SK-N-SH (cell line): ENCODE results near the gene TMEM179B. TPM values are rescaled to one million over a fixed set of nuclear protein-coding genes. Genes with fewer than 3 reads are reported as not detected.

ENCODE experiments used
- CTCF ChIA-PET: fragments of 300-600, 350-600 bp; formaldehyde crosslinking; extraction: SDS; loops from one replicate; lab custom pipeline; 2021; lab: Yijun Ruan, JAX
- POLR2A ChIA-PET: fragments of 350-600 bp; sonication (Branson Sonifier 250); formaldehyde crosslinking; extraction: SDS; loops from one replicate; lab custom pipeline; 2020; ENCODE audit warnings: antibody characterized with exemption, inconsistent platforms; lab: Yijun Ruan, JAX
- DNase-seq: peaks from one replicate; pipeline ENCODE4 v3.0.0; 2012
- H2AFZ ChIP-seq: fragments of 200-600 bp; sonication (generic); 2 replicates; pipeline ENCODE4 v1.8.1; 2016; ENCODE audit warnings: antibody characterized with exemption, mild to moderate bottlenecking, low read depth
- H3F3A ChIP-seq: fragments of 200-600 bp; sonication (generic); replicated peaks from 2 replicates; pipeline ENCODE3; 2016; ENCODE audit warnings: antibody characterized with exemption, mild to moderate bottlenecking; ENCODE audit not compliant: insufficient read depth
- H3K27ac ChIP-seq, 2 experiments: fragments of 200-500 bp in 1 of 2; fragments of 200-600 bp in 1 of 2; sonication (Bioruptor generic) in 1 of 2; sonication (generic), shearing (Covaris generic) in 1 of 2; 2 replicates each; pipeline versions ENCODE4 v1.5.1 to v1.6.1; 2014 to 2016; ENCODE audit warnings: low read depth in 2 of 2, inconsistent platforms in 1 of 2, low read length in 1 of 2, mild to moderate bottlenecking in 1 of 2, mixed read lengths in 1 of 2
- H3K27me3 ChIP-seq: fragments of 200-600 bp; sonication (generic), shearing (Covaris generic); 2 replicates; pipeline ENCODE4 v1.6.1; 2016; ENCODE audit warnings: mixed run types; ENCODE audit not compliant: insufficient read depth
- H3K36me3 ChIP-seq, 2 experiments: fragments of 200-500 bp in 1 of 2; fragments of 200-600 bp in 1 of 2; sonication (Bioruptor generic) in 1 of 2; sonication (generic) in 1 of 2; replicated peaks in 1 of 2; 2 replicates each; pipeline versions ENCODE3 to v1.5.1; 2014 to 2016; ENCODE audit warnings: low read length in 1 of 2, mild to moderate bottlenecking in 1 of 2; ENCODE audit not compliant: insufficient read depth in 2 of 2, control insufficient read depth in 1 of 2
- H3K4me1 ChIP-seq, 2 experiments: fragments of 200-500 bp in 1 of 2; fragments of 200-600 bp in 1 of 2; sonication (Bioruptor generic) in 1 of 2; sonication (generic), shearing (Covaris generic) in 1 of 2; 2 replicates each; pipeline versions ENCODE4 v1.5.1 to v1.6.1; 2014 to 2016; ENCODE audit warnings: low read depth in 1 of 2, low read length in 1 of 2, mixed run types in 1 of 2; ENCODE audit not compliant: insufficient read depth in 2 of 2, control insufficient read depth in 1 of 2
- H3K4me2 ChIP-seq: fragments of 200-600 bp; sonication (generic), shearing (Covaris generic); 2 replicates; pipeline ENCODE4 v1.6.1; 2017; ENCODE audit warnings: mixed run types
- H3K4me3 ChIP-seq, 2 experiments: fragments of 200-500 bp in 1 of 2; fragments of 200-600 bp in 1 of 2; sonication (Bioruptor generic) in 1 of 2; sonication (generic), shearing (Covaris generic) in 1 of 2; 2 replicates each; pipeline versions ENCODE4 v1.5.1 to v1.8.1; 2014 to 2016; ENCODE audit warnings: low read depth in 2 of 2, inconsistent platforms in 1 of 2, low read length in 1 of 2, mild to moderate bottlenecking in 1 of 2, mixed read lengths in 1 of 2, moderate library complexity in 1 of 2
- H3K79me2 ChIP-seq: fragments of 200-600 bp; sonication (generic); 2 replicates; pipeline ENCODE4 v1.8.1; 2017; ENCODE audit warnings: mild to moderate bottlenecking; ENCODE audit not compliant: insufficient read depth
- H3K9ac ChIP-seq: fragments of 200-600 bp; sonication (generic); 2 replicates; pipeline ENCODE4 v1.6.1; 2017; ENCODE audit warnings: mixed run types
- H3K9me2 ChIP-seq: fragments of 200-600 bp; sonication (generic); 2 replicates; pipeline ENCODE4 v1.6.1; 2017; ENCODE audit warnings: mixed run types
- H3K9me3 ChIP-seq: fragments of 200-600 bp; sonication (generic); 2 replicates; pipeline ENCODE4 v1.6.1; 2017; ENCODE audit warnings: mixed run types, mild to moderate bottlenecking, moderate library complexity
- H4K20me1 ChIP-seq: fragments of 200-600 bp; sonication (generic); 2 replicates; pipeline ENCODE4 v1.6.1; 2017; ENCODE audit warnings: mild to moderate bottlenecking, mixed run types; ENCODE audit not compliant: insufficient read depth
- CHD2 ChIP-seq: fragments of 150-350 bp; IDR thresholded peaks from 2 replicates; pipeline ENCODE4 v1.6.1; 2018; ENCODE audit warnings: low read length; ENCODE audit not compliant: partially characterized antibody
- ELF1 ChIP-seq: IDR thresholded peaks from 2 replicates; pipeline ENCODE4 v1.4.0; 2012
- EP300 ChIP-seq, 2 experiments: IDR thresholded peaks; 2 replicates each; pipeline versions ENCODE4 v1.4.0 to v1.6.1; 2012; ENCODE audit warnings: borderline replicate concordance in 1 of 2, low read depth in 1 of 2, low read length in 1 of 2
- FOXJ3 ChIP-seq: sonication (generic); formaldehyde crosslinking; IDR thresholded peaks from 2 replicates; pipeline ENCODE4 v1.5.1; 2020; ENCODE audit warnings: mild to moderate bottlenecking, missing genetic modification reagents
- FOXM1 ChIP-seq: IDR thresholded peaks from 2 replicates; pipeline ENCODE4 v1.4.0; 2012; ENCODE audit warnings: low read depth, mild to moderate bottlenecking
- GABPA ChIP-seq: IDR thresholded peaks from 2 replicates; pipeline ENCODE4 v1.4.0; 2012; ENCODE audit warnings: low read depth, mild to moderate bottlenecking
- GATA2 ChIP-seq: sonication (generic); formaldehyde crosslinking; IDR thresholded peaks from 2 replicates; pipeline ENCODE4 v1.5.0; 2020; ENCODE audit warnings: mild to moderate bottlenecking, missing genetic modification reagents
- JUND ChIP-seq: IDR thresholded peaks from 2 replicates; pipeline ENCODE4 v1.4.0; 2012
- MEF2A ChIP-seq: IDR thresholded peaks from 2 replicates; pipeline ENCODE4 v1.4.0; 2012; ENCODE audit warnings: low read depth, borderline replicate concordance
- MXI1 ChIP-seq: IDR thresholded peaks from 2 replicates; pipeline ENCODE4 v1.6.1; 2012; ENCODE audit warnings: mild to moderate bottlenecking, low read depth, low read length, improper control_type of control experiment
- NFIC ChIP-seq: IDR thresholded peaks from 2 replicates; pipeline ENCODE4 v1.4.0; 2012; ENCODE audit warnings: borderline replicate concordance
- PBX3 ChIP-seq: IDR thresholded peaks from 2 replicates; pipeline ENCODE4; 2012
- POLR2AphosphoS5 ChIP-seq: IDR thresholded peaks from 2 replicates; pipeline ENCODE4 v1.6.1; 2012; ENCODE audit warnings: low read depth, low read length
- RAD21 ChIP-seq: IDR thresholded peaks from 2 replicates; pipeline ENCODE4 v1.6.1; 2012; ENCODE audit warnings: mild to moderate bottlenecking, low read length
- RXRA ChIP-seq: IDR thresholded peaks from 2 replicates; pipeline ENCODE4 v1.4.0; 2012; ENCODE audit warnings: low read depth, mild to moderate bottlenecking, borderline replicate concordance
- SIN3A ChIP-seq: IDR thresholded peaks from 2 replicates; pipeline ENCODE4 v1.6.1; 2012; ENCODE audit warnings: low read depth, mild to moderate bottlenecking, low read length, moderate library complexity, borderline replicate concordance
- SMC3 ChIP-seq: IDR thresholded peaks from 2 replicates; pipeline ENCODE4 v1.6.1; 2012; ENCODE audit warnings: low read depth, low read length, improper control_type of control experiment
- TAF1 ChIP-seq: IDR thresholded peaks from 2 replicates; pipeline ENCODE4 v1.6.1; 2012; ENCODE audit warnings: low read depth, mild to moderate bottlenecking, low read length, moderate library complexity, borderline replicate concordance
- TCF12 ChIP-seq: IDR thresholded peaks from 2 replicates; pipeline ENCODE4 v1.4.0; 2012
- USF2 ChIP-seq: fragments of 150-350 bp; IDR thresholded peaks from 2 replicates; pipeline ENCODE4 v1.6.1; 2017; ENCODE audit warnings: antibody characterized with exemption, low read length, low read depth, borderline replicate concordance
- YY1 ChIP-seq: IDR thresholded peaks from 2 replicates; pipeline ENCODE4 v1.4.0; 2012; ENCODE audit warnings: low read depth, mild to moderate bottlenecking
- WGBS: methylation state at CpG from one replicate; pipeline ENCODE4 v1.1.6; 2017; ENCODE audit warnings: low lambda C conversion rate; 5-methylcytosine and 5-hydroxymethylcytosine counted together
- polyA plus RNA-seq, 3 experiments: library from polyadenylated mRNA; depleted of rRNA; stranded (reverse); fragments of >200 nt; gene quantifications; 2 replicates each; pipeline ENCODE4 v1.2.3, GENCODE V29; 2012
- TF ChIP-seq, protein P1 (sequence below): IDR thresholded peaks from 2 replicates; pipeline ENCODE4 v1.4.0; 2012; ENCODE audit warnings: low read depth
- TF ChIP-seq, protein P2 (sequence below): IDR thresholded peaks from 2 replicates; pipeline ENCODE4 v1.4.0; 2012; ENCODE audit warnings: low read depth, borderline replicate concordance
- TF ChIP-seq, protein P3 (sequence below): IDR thresholded peaks from 2 replicates; pipeline ENCODE4 v1.6.1; 2012; ENCODE audit warnings: mild to moderate bottlenecking, low read depth, low read length, moderate library complexity

TMEM179B gene
- polyA plus RNA-seq, 1 of the 3 experiments (the other 2 are of a cell fraction) = 69.6 TPM

GRCh38 chr11:62805076-62805892, 18.1 kb downstream of the TMEM179B start, which contains the start of gene NXF1:
NXF1 (minus strand) TSS chr11:62805440; CDS start chr11:62805356, 84 bp downstream.
- POLR2A ChIA-PET = interaction anchor here (1.0 to 3.7 kb wide), 10 partner anchors 10 to 51 kb away, joined by 3 to 27 read pairs (median 4); partner anchors contain the start of genes STX5, TEX54 and ZBTB3
- Histone ChIP-seq H3K9me3 (no peaks in the 10 kb centered on the region), H3K4me2 (peak within 1 kb of the TSS; percentile 92), H3K27ac (peak within 1 kb of the TSS; percentile 75 to 83), H2AFZ (peak within 1 kb of the TSS; percentile 81; the same call in 1 of the 2 replicates), H3K9ac (peak within 1 kb of the TSS; percentile 93), H4K20me1 (peaks cover 16% of the 10 kb centered on the region), H3K4me3 (peak within 1 kb of the TSS; percentile 91 to 94), H3K36me3 (peaks cover 30 to 36% of the 10 kb centered on the region in 2 experiments), H3K27me3 (no peaks in the 10 kb centered on the region), H3K79me2 (peaks cover 41% of the 10 kb centered on the region), H3K4me1 (peaks cover 8 to 18% of the 10 kb centered on the region in 2 experiments), H3F3A (peaks cover 21% of the 10 kb centered on the region), H3K9me2 (no peaks in the 10 kb centered on the region)
- peak; percentile 99 for DNase-seq
- CTCF ChIA-PET = interaction anchor here (0.9 to 1.8 kb wide), 6 partner anchors 12 to 79 kb away, joined by 3 to 9 read pairs (median 4); partner anchors contain the start of gene SLC3A2
- 3% methylated on average over 13 of the region's 77 CpGs for WGBS
- TF ChIP-seq TCF12 (no peak), GATA2 (CRISPR knock-in tag) (no peak), RXRA (no peak), SIN3A (peak; percentile 96), PBX3 (peak; percentile 61; the same call in 1 of the 2 replicates), GABPA (no peak), TAF1 (peak; percentile 98), MXI1 (peak; percentile 88), FOXJ3 (CRISPR knock-in tag) (no peak), ELF1 (peak; percentile 24; the same call in 1 of the 2 replicates), SMC3 (no peak), POLR2AphosphoS5 (peak; percentile 100), RAD21 (no peak), CHD2 (peak; percentile 62), FOXM1 (no peak), YY1 (peak; percentile 57), USF2 (no peak), NFIC (no peak), EP300 (IDR thresholded peaks at IDR 0.05; ENCODE audit: borderline replicate concordance in 1 of 2, low read depth in 1 of 2, low read length in 1 of 2) (no peak), JUND (no peak), MEF2A (no peak)
- TF ChIP-seq, protein P1, sequence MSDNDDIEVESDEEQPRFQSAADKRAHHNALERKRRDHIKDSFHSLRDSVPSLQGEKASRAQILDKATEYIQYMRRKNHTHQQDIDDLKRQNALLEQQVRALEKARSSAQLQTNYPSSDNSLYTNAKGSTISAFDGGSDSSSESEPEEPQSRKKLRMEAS = peak; percentile 62
- TF ChIP-seq, protein P2, sequence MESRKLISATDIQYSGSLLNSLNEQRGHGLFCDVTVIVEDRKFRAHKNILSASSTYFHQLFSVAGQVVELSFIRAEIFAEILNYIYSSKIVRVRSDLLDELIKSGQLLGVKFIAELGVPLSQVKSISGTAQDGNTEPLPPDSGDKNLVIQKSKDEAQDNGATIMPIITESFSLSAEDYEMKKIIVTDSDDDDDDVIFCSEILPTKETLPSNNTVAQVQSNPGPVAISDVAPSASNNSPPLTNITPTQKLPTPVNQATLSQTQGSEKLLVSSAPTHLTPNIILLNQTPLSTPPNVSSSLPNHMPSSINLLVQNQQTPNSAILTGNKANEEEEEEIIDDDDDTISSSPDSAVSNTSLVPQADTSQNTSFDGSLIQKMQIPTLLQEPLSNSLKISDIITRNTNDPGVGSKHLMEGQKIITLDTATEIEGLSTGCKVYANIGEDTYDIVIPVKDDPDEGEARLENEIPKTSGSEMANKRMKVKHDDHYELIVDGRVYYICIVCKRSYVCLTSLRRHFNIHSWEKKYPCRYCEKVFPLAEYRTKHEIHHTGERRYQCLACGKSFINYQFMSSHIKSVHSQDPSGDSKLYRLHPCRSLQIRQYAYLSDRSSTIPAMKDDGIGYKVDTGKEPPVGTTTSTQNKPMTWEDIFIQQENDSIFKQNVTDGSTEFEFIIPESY = no peak
- TF ChIP-seq, protein P3, sequence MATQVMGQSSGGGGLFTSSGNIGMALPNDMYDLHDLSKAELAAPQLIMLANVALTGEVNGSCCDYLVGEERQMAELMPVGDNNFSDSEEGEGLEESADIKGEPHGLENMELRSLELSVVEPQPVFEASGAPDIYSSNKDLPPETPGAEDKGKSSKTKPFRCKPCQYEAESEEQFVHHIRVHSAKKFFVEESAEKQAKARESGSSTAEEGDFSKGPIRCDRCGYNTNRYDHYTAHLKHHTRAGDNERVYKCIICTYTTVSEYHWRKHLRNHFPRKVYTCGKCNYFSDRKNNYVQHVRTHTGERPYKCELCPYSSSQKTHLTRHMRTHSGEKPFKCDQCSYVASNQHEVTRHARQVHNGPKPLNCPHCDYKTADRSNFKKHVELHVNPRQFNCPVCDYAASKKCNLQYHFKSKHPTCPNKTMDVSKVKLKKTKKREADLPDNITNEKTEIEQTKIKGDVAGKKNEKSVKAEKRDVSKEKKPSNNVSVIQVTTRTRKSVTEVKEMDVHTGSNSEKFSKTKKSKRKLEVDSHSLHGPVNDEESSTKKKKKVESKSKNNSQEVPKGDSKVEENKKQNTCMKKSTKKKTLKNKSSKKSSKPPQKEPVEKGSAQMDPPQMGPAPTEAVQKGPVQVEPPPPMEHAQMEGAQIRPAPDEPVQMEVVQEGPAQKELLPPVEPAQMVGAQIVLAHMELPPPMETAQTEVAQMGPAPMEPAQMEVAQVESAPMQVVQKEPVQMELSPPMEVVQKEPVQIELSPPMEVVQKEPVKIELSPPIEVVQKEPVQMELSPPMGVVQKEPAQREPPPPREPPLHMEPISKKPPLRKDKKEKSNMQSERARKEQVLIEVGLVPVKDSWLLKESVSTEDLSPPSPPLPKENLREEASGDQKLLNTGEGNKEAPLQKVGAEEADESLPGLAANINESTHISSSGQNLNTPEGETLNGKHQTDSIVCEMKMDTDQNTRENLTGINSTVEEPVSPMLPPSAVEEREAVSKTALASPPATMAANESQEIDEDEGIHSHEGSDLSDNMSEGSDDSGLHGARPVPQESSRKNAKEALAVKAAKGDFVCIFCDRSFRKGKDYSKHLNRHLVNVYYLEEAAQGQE = peak; percentile 50; the same call in 1 of the 2 replicates
